22Rv1 (cell line): ENCODE results near the gene SLC22A14.

Source experiments
- ZFX ChIP-seq: fragments of 450-650 bp; IDR thresholded peaks from 2 replicates; pipeline ENCODE4 v1.6.1; 2017; ENCODE audit warnings: antibody characterized with exemption, borderline replicate concordance
- TF ChIP-seq, protein P1 (sequence below): fragments of 450-650 bp; IDR thresholded peaks from 2 replicates; pipeline ENCODE4 v1.5.1; 2017; ENCODE audit warnings: mild to moderate bottlenecking

DNA sequence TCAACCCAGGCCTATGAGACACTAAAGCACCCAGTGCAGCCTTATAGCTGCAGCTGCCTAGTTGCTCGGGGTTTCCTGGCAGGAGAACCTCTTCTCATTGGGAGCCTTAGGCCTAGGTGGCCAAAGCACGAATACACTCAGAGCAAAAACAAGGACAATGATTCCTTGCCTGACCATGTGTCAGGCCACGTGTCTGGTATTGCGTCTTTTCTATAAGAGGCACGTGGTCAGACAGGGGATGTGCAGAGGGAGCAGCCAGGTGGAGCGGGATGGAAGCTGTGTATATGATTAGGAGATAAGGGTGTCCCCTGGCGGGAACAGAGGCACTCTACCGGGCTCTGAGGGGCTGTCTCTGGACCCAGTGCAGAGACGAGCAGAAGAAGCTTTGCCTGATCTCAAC lies 26.4 kb downstream of the SLC22A14 start:
- TF ChIP-seq, protein P1, sequence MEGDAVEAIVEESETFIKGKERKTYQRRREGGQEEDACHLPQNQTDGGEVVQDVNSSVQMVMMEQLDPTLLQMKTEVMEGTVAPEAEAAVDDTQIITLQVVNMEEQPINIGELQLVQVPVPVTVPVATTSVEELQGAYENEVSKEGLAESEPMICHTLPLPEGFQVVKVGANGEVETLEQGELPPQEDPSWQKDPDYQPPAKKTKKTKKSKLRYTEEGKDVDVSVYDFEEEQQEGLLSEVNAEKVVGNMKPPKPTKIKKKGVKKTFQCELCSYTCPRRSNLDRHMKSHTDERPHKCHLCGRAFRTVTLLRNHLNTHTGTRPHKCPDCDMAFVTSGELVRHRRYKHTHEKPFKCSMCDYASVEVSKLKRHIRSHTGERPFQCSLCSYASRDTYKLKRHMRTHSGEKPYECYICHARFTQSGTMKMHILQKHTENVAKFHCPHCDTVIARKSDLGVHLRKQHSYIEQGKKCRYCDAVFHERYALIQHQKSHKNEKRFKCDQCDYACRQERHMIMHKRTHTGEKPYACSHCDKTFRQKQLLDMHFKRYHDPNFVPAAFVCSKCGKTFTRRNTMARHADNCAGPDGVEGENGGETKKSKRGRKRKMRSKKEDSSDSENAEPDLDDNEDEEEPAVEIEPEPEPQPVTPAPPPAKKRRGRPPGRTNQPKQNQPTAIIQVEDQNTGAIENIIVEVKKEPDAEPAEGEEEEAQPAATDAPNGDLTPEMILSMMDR = no peak
- no peak for TF ChIP-seq ZFX
